HCT116 (cell line): Measurements from ENCODE around the gene AXL. TPM values are rescaled to one million over a fixed set of nuclear protein-coding genes. Genes with fewer than 3 reads are reported as not detected.

Experiments
- ATAC-seq: fragments of 200-7000 bp; cut with Tn5 transposase; 2 replicates; pipeline ENCODE4 v1.9.1; 2020; ENCODE audit warnings: mild to moderate bottlenecking, moderate library complexity
- BruUV-seq: library from RNA; stranded (reverse); fragments of 400-500 nt; replicated peaks from 2 replicates; lab custom pipeline; 2021; lab: Mats Ljungman, UMichigan
- CTCF ChIA-PET: fragments of 300-600 bp; sonication (Branson Sonifier 250); formaldehyde crosslinking; loops from one replicate; lab custom pipeline; 2021; ENCODE audit warnings: antibody characterized with exemption; lab: Charles Lee
- POLR2A ChIA-PET: fragments of 300-600, 350-600 bp; sonication (Branson Sonifier 250); formaldehyde crosslinking; loops from one replicate; lab custom pipeline; 2021; ENCODE audit warnings: antibody characterized with exemption; lab: Charles Lee
- RAD21 ChIA-PET, 2 experiments: fragments of 300-600 bp; sonication (Branson Sonifier 250); formaldehyde crosslinking; loops; one replicate each; lab custom pipeline; 2023; ENCODE audit warnings: low total read pairs in 2 of 2; ENCODE audit not compliant: uncharacterized antibody in 2 of 2, unreplicated experiment in 2 of 2, low non-redundant PET in 1 of 2; lab: Charles Lee
- DNase-seq: peaks from one replicate; pipeline ENCODE4 v3.0.0-alpha.2; 2010; ENCODE audit warnings: low read depth, low spot score
- H2AFZ ChIP-seq: fragments of 200-600 bp; shearing (Covaris generic), sonication (generic); 2 replicates; pipeline ENCODE4 v1.6.1; 2017; ENCODE audit warnings: low read depth, mixed run types, mixed read lengths, antibody characterized with exemption, low read length; ENCODE audit not compliant: poor library complexity, severe bottlenecking
- H3K27ac ChIP-seq: 2 replicates; pipeline ENCODE4 v1.5.1; 2012; ENCODE audit warnings: low read depth, low read length
- H3K27me3 ChIP-seq: fragments of 200-600 bp; sonication (generic); 2 replicates; pipeline ENCODE4 v1.6.1; 2016; ENCODE audit warnings: mixed run types, low read length, mixed read lengths; ENCODE audit not compliant: insufficient read depth
- H3K36me3 ChIP-seq, 2 experiments: fragments of 200-500 bp in 1 of 2; fragments of 200-600 bp in 1 of 2; sonication (Bioruptor generic) in 1 of 2; sonication (generic) in 1 of 2; 2 replicates each; pipeline versions ENCODE4 v1.5.1 to v1.6.1; 2014 to 2016; ENCODE audit warnings: low read length in 2 of 2, inconsistent platforms in 1 of 2, mixed read lengths in 1 of 2, mixed run types in 1 of 2; ENCODE audit not compliant: insufficient read depth in 2 of 2, control insufficient read depth in 1 of 2
- H3K4me1 ChIP-seq, 2 experiments: fragments of 200-600 bp in 1 of 2; sonication (generic) in 1 of 2; 2 replicates each; pipeline versions ENCODE4 v1.5.1 to v1.6.1; 2012 to 2017; ENCODE audit warnings: low read length in 2 of 2, inconsistent platforms in 1 of 2, mild to moderate bottlenecking in 1 of 2, mixed read lengths in 1 of 2, mixed run types in 1 of 2, moderate library complexity in 1 of 2; ENCODE audit not compliant: insufficient read depth in 2 of 2, control insufficient read depth in 1 of 2
- H3K4me2 ChIP-seq: fragments of 200-600 bp; sonication (generic); 2 replicates; pipeline ENCODE4 v1.6.1; 2017; ENCODE audit warnings: mixed run types, low read length, mixed read lengths
- H3K4me3 ChIP-seq, 2 experiments: fragments of 200-600 bp in 1 of 2; sonication (generic) in 1 of 2; replicated peaks in 1 of 2; 2 replicates each; pipeline ENCODE4 v1.5.1; 2011 to 2016; ENCODE audit warnings: low read length in 2 of 2, control low read depth in 1 of 2, low read depth in 1 of 2, mild to moderate bottlenecking in 1 of 2, mixed read lengths in 1 of 2, mixed run types in 1 of 2
- H3K79me2 ChIP-seq: fragments of 200-600 bp; sonication (generic); 2 replicates; pipeline ENCODE4 v1.6.1; 2017; ENCODE audit warnings: mild to moderate bottlenecking, mixed run types, low read length, moderate library complexity, mixed read lengths; ENCODE audit not compliant: insufficient read depth
- H3K9ac ChIP-seq: fragments of 200-600 bp; sonication (generic); 2 replicates; pipeline ENCODE4 v1.6.1; 2016; ENCODE audit warnings: low read length, mixed read lengths
- H3K9me2 ChIP-seq: fragments of 200-600 bp; sonication (generic), shearing (Covaris generic); 2 replicates; pipeline ENCODE4 v1.6.1; 2017; ENCODE audit warnings: mixed run types, mild to moderate bottlenecking, moderate library complexity; ENCODE audit not compliant: insufficient read depth
- H3K9me3 ChIP-seq, 2 experiments: fragments of 200-500 bp in 1 of 2; fragments of 200-600 bp in 1 of 2; sonication (Bioruptor generic) in 1 of 2; sonication (generic) in 1 of 2; 2 replicates each; pipeline ENCODE4 v1.6.1; 2014 to 2017; ENCODE audit warnings: low read length in 2 of 2, mixed read lengths in 2 of 2, inconsistent platforms in 1 of 2, low read depth in 1 of 2, mild to moderate bottlenecking in 1 of 2, mixed run types in 1 of 2, moderate library complexity in 1 of 2; ENCODE audit not compliant: control insufficient read depth in 1 of 2, insufficient read depth in 1 of 2
- H4K20me1 ChIP-seq: fragments of 200-600 bp; sonication (generic), shearing (Covaris generic); 2 replicates; pipeline ENCODE4 v1.6.1; 2017; ENCODE audit warnings: mixed run types, mild to moderate bottlenecking, moderate library complexity; ENCODE audit not compliant: insufficient read depth
- CBX3 ChIP-seq: IDR thresholded peaks from 2 replicates; pipeline ENCODE4 v1.6.1; 2012; ENCODE audit warnings: low read depth
- EGR1 ChIP-seq: IDR thresholded peaks from 2 replicates; pipeline ENCODE4 v1.6.1; 2012; ENCODE audit warnings: low read depth
- POLR2AphosphoS5 ChIP-seq: IDR thresholded peaks from 2 replicates; pipeline ENCODE4 v1.6.1; 2011; ENCODE audit warnings: mild to moderate bottlenecking, low read depth, low read length, moderate library complexity
- RAD21 ChIP-seq: IDR thresholded peaks from 2 replicates; pipeline ENCODE4 v1.6.1; 2012; ENCODE audit warnings: low read depth, mild to moderate bottlenecking
- YY1 ChIP-seq: IDR thresholded peaks from 2 replicates; pipeline ENCODE4 v1.6.1; 2011; ENCODE audit warnings: low read length, low read depth, moderate library complexity, mild to moderate bottlenecking; ENCODE audit not compliant: insufficient replicate concordance; ENCODE audit errors: extremely low read depth
- intact Hi-C: fragments of 100-400 bp; cut with micrococcal nuclease; formaldehyde crosslinking; loops from 2 replicates; pipeline ENCODE4 v1.10.0; 2022
- total RNA-seq: library from RNA; stranded (reverse); gene quantifications from one replicate; pipeline ENCODE4 v1.2.1, GENCODE V29; 2021; ENCODE audit not compliant: unreplicated experiment
- TF ChIP-seq, protein P1 (sequence below): IDR thresholded peaks from 2 replicates; pipeline ENCODE4 v1.6.1; 2012
- TF ChIP-seq, protein P2 (sequence below): IDR thresholded peaks from 2 replicates; pipeline ENCODE4 v1.6.1; 2012; ENCODE audit warnings: low read depth

AXL gene
- total RNA-seq, 1 experiment from 2014 or later: 47.4 TPM

- intact Hi-C loops: no loop called here
- H3K4me2 ChIP-seq: peak overlapping the region; percentile 98
- ChIA-PET POLR2A (interaction anchor here (1.1 to 2.0 kb wide), 3 partner anchors 11 to 46 kb away, joined by 3 to 14 read pairs (median 6); partner anchors contain the start of gene HNRNPUL1), CTCF (no interaction called here), RAD21 (interaction anchor here in 1 of 2 experiments (0.6 to 0.9 kb wide), 2 partner anchors 44 to 97 kb away, joined by 3 to 7 read pairs; no protein-coding TSS in a partner anchor)
- H3K4me3 ChIP-seq: peak overlapping the region; percentile 64 to 93
- H4K20me1 ChIP-seq: no peaks in the 10 kb centered on the region
- H3K27ac ChIP-seq: peak overlapping the region; percentile 86
- H3K4me1 ChIP-seq: peaks cover 22 to 70% of the 10 kb centered on the region in 2 experiments
- ATAC-seq (no peak), DNase-seq (no peak)
- no peaks in the 10 kb centered on the region for H3K27me3 ChIP-seq
- H3K9me2 ChIP-seq: no peaks in the 10 kb centered on the region
- H3K36me3 ChIP-seq: peaks cover 0 to 10% of the 10 kb centered on the region in 2 experiments; a peak in 1 of 4 replicates
- H3K9me3 ChIP-seq: no peaks in the 10 kb centered on the region
- H3K79me2 ChIP-seq: peaks cover 35% of the 10 kb centered on the region
- H3K9ac ChIP-seq: peak overlapping the region; percentile 89
- H2AFZ ChIP-seq: no peak overlapping the region
- TF ChIP-seq POLR2AphosphoS5: no peak
- TF ChIP-seq, protein P1, sequence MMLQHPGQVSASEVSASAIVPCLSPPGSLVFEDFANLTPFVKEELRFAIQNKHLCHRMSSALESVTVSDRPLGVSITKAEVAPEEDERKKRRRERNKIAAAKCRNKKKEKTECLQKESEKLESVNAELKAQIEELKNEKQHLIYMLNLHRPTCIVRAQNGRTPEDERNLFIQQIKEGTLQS: no peak
- TF ChIP-seq EGR1: no peak
- TF ChIP-seq CBX3: peak; percentile 47; the same call in 1 of the 2 replicates
- TF ChIP-seq YY1: no peak
- TF ChIP-seq RAD21: no peak
- TF ChIP-seq, protein P2, sequence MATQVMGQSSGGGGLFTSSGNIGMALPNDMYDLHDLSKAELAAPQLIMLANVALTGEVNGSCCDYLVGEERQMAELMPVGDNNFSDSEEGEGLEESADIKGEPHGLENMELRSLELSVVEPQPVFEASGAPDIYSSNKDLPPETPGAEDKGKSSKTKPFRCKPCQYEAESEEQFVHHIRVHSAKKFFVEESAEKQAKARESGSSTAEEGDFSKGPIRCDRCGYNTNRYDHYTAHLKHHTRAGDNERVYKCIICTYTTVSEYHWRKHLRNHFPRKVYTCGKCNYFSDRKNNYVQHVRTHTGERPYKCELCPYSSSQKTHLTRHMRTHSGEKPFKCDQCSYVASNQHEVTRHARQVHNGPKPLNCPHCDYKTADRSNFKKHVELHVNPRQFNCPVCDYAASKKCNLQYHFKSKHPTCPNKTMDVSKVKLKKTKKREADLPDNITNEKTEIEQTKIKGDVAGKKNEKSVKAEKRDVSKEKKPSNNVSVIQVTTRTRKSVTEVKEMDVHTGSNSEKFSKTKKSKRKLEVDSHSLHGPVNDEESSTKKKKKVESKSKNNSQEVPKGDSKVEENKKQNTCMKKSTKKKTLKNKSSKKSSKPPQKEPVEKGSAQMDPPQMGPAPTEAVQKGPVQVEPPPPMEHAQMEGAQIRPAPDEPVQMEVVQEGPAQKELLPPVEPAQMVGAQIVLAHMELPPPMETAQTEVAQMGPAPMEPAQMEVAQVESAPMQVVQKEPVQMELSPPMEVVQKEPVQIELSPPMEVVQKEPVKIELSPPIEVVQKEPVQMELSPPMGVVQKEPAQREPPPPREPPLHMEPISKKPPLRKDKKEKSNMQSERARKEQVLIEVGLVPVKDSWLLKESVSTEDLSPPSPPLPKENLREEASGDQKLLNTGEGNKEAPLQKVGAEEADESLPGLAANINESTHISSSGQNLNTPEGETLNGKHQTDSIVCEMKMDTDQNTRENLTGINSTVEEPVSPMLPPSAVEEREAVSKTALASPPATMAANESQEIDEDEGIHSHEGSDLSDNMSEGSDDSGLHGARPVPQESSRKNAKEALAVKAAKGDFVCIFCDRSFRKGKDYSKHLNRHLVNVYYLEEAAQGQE: no peak
- BruUV-seq: TSS peak; percentile 59
Observed at GRCh38 chr19:41218249-41218614, 791 bp upstream of the AXL start.
